Right atrium auricular region (tissue), 2 donors: ENCODE results near the gene TAMALIN. TPM values are rescaled to one million over a fixed set of nuclear protein-coding genes. Genes with fewer than 3 reads are reported as not detected.

ENCODE experiments used
- DNase-seq: peaks from one replicate; pipeline ENCODE4 v3.0.0-alpha.2; 2019; ENCODE audit warnings: low spot score
- H3K27ac ChIP-seq, 2 donors: fragments of 200-600 bp; sonication (generic); 1 replicate in 1 of 2; 2 replicates in 1 of 2; pipeline ENCODE4 v1.5.1; 2016 to 2019
- H3K27me3 ChIP-seq, 2 donors: fragments of 200-600 bp; sonication (generic); one replicate each; pipeline versions ENCODE4 v1.5.1 to v1.6.0; 2017 to 2019
- H3K36me3 ChIP-seq: fragments of 200-600 bp; sonication (generic); one replicate; pipeline ENCODE4 v1.5.1; 2016
- H3K4me1 ChIP-seq, 2 donors: fragments of 200-600 bp; sonication (generic); one replicate each; pipeline versions ENCODE4 v1.5.1 to v1.6.0; 2017 to 2019
- H3K4me3 ChIP-seq, 2 donors: fragments of 200-600 bp; sonication (generic); 1 replicate in 1 of 2; 2 replicates in 1 of 2; pipeline ENCODE4 v1.5.1; 2017 to 2019; ENCODE audit warnings: mild to moderate bottlenecking in 1 of 2, moderate library complexity in 1 of 2
- H3K9me3 ChIP-seq, 2 donors: fragments of 200-600 bp; sonication (generic); one replicate each; pipeline ENCODE4 v1.5.1; 2019
- CTCF ChIP-seq, 2 donors: fragments of 200-600 bp; sonication (generic); IDR thresholded peaks; one replicate each; pipeline ENCODE4 v1.5.1; 2019; ENCODE audit warnings: antibody characterized with exemption in 2 of 2
- total RNA-seq, 2 donors: library from RNA; depleted of rRNA; stranded (reverse); fragments of >200 nt; gene quantifications; one replicate each; pipeline ENCODE4 v1.1.0, GENCODE V29; 2016

Gene TAMALIN
- total RNA-seq, 2 donors from 2014 or later = 17.6 to 23.2 TPM

GRCh38 chr12:52010692-52011601, 4.2 kb downstream of the TAMALIN start:
- TF ChIP-seq CTCF (IDR thresholded peaks at IDR 0.05) = no peak
- Histone ChIP-seq H3K27ac (peak overlapping the region; percentile 90 to 92), H3K36me3 (peaks cover 25% of the 10 kb centered on the region), H3K9me3 (no peaks in the 10 kb centered on the region), H3K4me3 (peak overlapping the region in 1 of 2 donors; percentile 82), H3K4me1 (peaks cover 0 to 36% of the 10 kb centered on the region in 2 donors), H3K27me3 (peaks cover 0 to 5% of the 10 kb centered on the region in 2 donors)
- no peak for DNase-seq

- H3K36me3 ChIP-seq = peaks cover 25% of the 10 kb centered on the region
- peaks cover 0 to 5% of the 10 kb centered on the region in 2 donors for H3K27me3 ChIP-seq
- H3K4me3 ChIP-seq = no peak overlapping the region
- H3K4me1 ChIP-seq = peaks cover 0 to 29% of the 10 kb centered on the region in 2 donors
- no peak for DNase-seq
- H3K27ac ChIP-seq = no peak overlapping the region
- H3K9me3 ChIP-seq = no peaks in the 10 kb centered on the region
- TF ChIP-seq CTCF (IDR thresholded peaks at IDR 0.05) = no peak
Observed at GRCh38 chr12:52011602-52012214, 5.0 kb downstream of the TAMALIN start.

GRCh38 chr12:52013626-52014310, 7.0 kb downstream of the TAMALIN start:
- Histone ChIP-seq H3K27ac (no peak overlapping the region), H3K27me3 (no peaks in the 10 kb centered on the region), H3K9me3 (no peaks in the 10 kb centered on the region), H3K4me1 (peaks cover 0 to 29% of the 10 kb centered on the region in 2 donors), H3K36me3 (peaks cover 25% of the 10 kb centered on the region), H3K4me3 (no peak overlapping the region)
- no peak for TF ChIP-seq CTCF (IDR thresholded peaks at IDR 0.05)
- DNase-seq = no peak

- TF ChIP-seq CTCF (IDR thresholded peaks at IDR 0.05) = no peak
- Histone ChIP-seq H3K9me3 (no peaks in the 10 kb centered on the region), H3K27ac (no peak overlapping the region), H3K27me3 (no peaks in the 10 kb centered on the region), H3K4me3 (no peak overlapping the region), H3K4me1 (peaks cover 0 to 18% of the 10 kb centered on the region in 2 donors), H3K36me3 (peaks cover 25% of the 10 kb centered on the region)
- no peak for DNase-seq
Observed at GRCh38 chr12:52014567-52015530, 8.1 kb downstream of the TAMALIN start.

GRCh38 chr12:52015532-52016041, 8.8 kb downstream of the TAMALIN start:
- DNase-seq = no peak

More at GRCh38 chr12:52015532-52016041, 8.8 kb downstream of the TAMALIN start:
- Histone ChIP-seq H3K4me1 (peaks cover 0 to 13% of the 10 kb centered on the region in 2 donors), H3K4me3 (no peak overlapping the region), H3K27ac (no peak overlapping the region), H3K36me3 (peaks cover 25% of the 10 kb centered on the region), H3K9me3 (no peaks in the 10 kb centered on the region), H3K27me3 (no peaks in the 10 kb centered on the region)
- TF ChIP-seq CTCF (IDR thresholded peaks at IDR 0.05) = no peak
